ENCODE results near the gene ZNF14. TPM values are rescaled to one million over a fixed set of nuclear protein-coding genes. Genes with fewer than 3 reads are reported as not detected.
"Not testable (repeated sequence)": the region's sequence is repeated elsewhere in the genome, so short reads cannot be mapped to it uniquely, and the experiment has no call there.

ZNF14 gene
- polyA plus RNA-seq, 2 of the 4 experiments (the other 2 are of a cell fraction), result 1.6 to 2.8 TPM

- TF ChIP-seq ELK1 (IDR thresholded peaks at IDR 0.05; ENCODE audit: low read depth, low read length) (no peak), ZSCAN20 (CRISPR knock-in tag; IDR thresholded peaks at IDR 0.05) (no peak), ZFP36 (IDR thresholded peaks at IDR 0.05; ENCODE audit: borderline replicate concordance, partially characterized antibody) (no peak), HOXB13 (CRISPR knock-in tag; IDR thresholded peaks at IDR 0.05; ENCODE audit: low read depth) (no peak), TFCP2L1 (CRISPR knock-in tag; IDR thresholded peaks at IDR 0.05) (no peak), ESRRA (IDR thresholded peaks at IDR 0.05; ENCODE audit: borderline replicate concordance, low read length) (no peak), MAZ (IDR thresholded peaks at IDR 0.05; ENCODE audit: borderline replicate concordance, low read depth, low read length) (no peak), CHD2 (IDR thresholded peaks at IDR 0.05; ENCODE audit: low read length, partially characterized antibody) (no peak), CEBPB (IDR thresholded peaks at IDR 0.05) (peak; percentile 64 to 77; a peak in 2 of 4 replicates), NR3C1 (IDR thresholded peaks at IDR 0.05) (no peak), REST (IDR thresholded peaks at IDR 0.05) (no peak), RAD21 (conservative IDR thresholded peaks at IDR 0.05 in 1 of 2, IDR thresholded peaks at IDR 0.05 in 1 of 2) (no peak), RNF2 (IDR thresholded peaks at IDR 0.05; ENCODE audit: borderline replicate concordance, low read depth) (no peak), CBX8 (IDR thresholded peaks at IDR 0.05) (no peak), JUNB (IDR thresholded peaks at IDR 0.05) (no peak), HOXA7 (CRISPR knock-in tag; IDR thresholded peaks at IDR 0.05) (no peak), EHF (CRISPR knock-in tag; IDR thresholded peaks at IDR 0.05) (no peak), ZNF302 (CRISPR knock-in tag; IDR thresholded peaks at IDR 0.05) (no peak)
Measured at GRCh38 chr19:19732579-19733501, at the start of gene ZNF14 (continued).

GRCh38 chr19:19781791-19782190, 48.9 kb upstream of the ZNF14 start:
- CTCF ChIA-PET, result not testable (repeated sequence)
- WGBS (ENCODE audit: missing lambda C conversion rate), result 89% methylated on average over 6 of the region's 6 CpGs

GRCh38 chr19:19778666-19779065, 45.8 kb upstream of the ZNF14 start:
- Histone ChIP-seq H3K4me2 (no peak overlapping the region), H3K4me1 (0 out of 3 replicates have a peak, but pooled peaks cover 3% of the 10 kb centered on the region), H3K4me3 (no peak overlapping the region), H3K27ac (no peak overlapping the region), H3K9me3 (peaks cover 40% of the 10 kb centered on the region)
- no peak for FAIRE-seq
- CTCF ChIA-PET, result interaction anchor here (0.6 kb wide), 1 partner anchor 74 kb away, joined by 3 read pairs; no protein-coding TSS in a partner anchor
- POLR2A ChIA-PET, result no interaction called here
- no peak for ATAC-seq
- no peak for DNase-seq (ENCODE audit: low read depth in 1 of 2, low spot score in 1 of 2)
- TF ChIP-seq PBX3 (IDR thresholded peaks at IDR 0.05) (no peak), KDM1A (IDR thresholded peaks at IDR 0.05; ENCODE audit: low read depth) (no peak), REST (IDR thresholded peaks at IDR 0.05) (no peak)
- WGBS (ENCODE audit: missing lambda C conversion rate), result 77% methylated on average over 2 of the region's 2 CpGs

More at GRCh38 chr19:19781791-19782190, 48.9 kb upstream of the ZNF14 start:
- H3K4me3 ChIP-seq; ATAC-seq; H3K27ac ChIP-seq; POLR2A ChIA-PET; H3K4me2 ChIP-seq; H3K4me1 ChIP-seq; FAIRE-seq; DNase-seq (ENCODE audit: low read depth in 1 of 2, low spot score in 1 of 2): not testable (repeated sequence)
- peaks cover 38% of the 10 kb centered on the region for H3K9me3 ChIP-seq
